Measurements from ENCODE around the gene GPR15.

- TF ChIP-seq MYBL2 (CRISPR knock-in tag; IDR thresholded peaks at IDR 0.05) (no peak), FOXP1 (CRISPR knock-in tag; IDR thresholded peaks at IDR 0.05; ENCODE audit: borderline replicate concordance) (no peak), SMAD3 (CRISPR knock-in tag; IDR thresholded peaks at IDR 0.05; ENCODE audit: borderline replicate concordance) (no peak), CREB1 (CRISPR knock-in tag; IDR thresholded peaks at IDR 0.05) (no peak), ATF1 (CRISPR knock-in tag; IDR thresholded peaks at IDR 0.05) (no peak), JUN (CRISPR knock-in tag; IDR thresholded peaks at IDR 0.05) (no peak), MXD4 (CRISPR knock-in tag; IDR thresholded peaks at IDR 0.05; ENCODE audit: borderline replicate concordance) (no peak), ZNF512 (CRISPR knock-in tag; IDR thresholded peaks at IDR 0.05; ENCODE audit: borderline replicate concordance) (no peak), STAT6 (CRISPR knock-in tag; conservative IDR thresholded peaks at IDR 0.05; ENCODE audit: low read depth) (no peak)
- TF ChIP-seq, protein P1, sequence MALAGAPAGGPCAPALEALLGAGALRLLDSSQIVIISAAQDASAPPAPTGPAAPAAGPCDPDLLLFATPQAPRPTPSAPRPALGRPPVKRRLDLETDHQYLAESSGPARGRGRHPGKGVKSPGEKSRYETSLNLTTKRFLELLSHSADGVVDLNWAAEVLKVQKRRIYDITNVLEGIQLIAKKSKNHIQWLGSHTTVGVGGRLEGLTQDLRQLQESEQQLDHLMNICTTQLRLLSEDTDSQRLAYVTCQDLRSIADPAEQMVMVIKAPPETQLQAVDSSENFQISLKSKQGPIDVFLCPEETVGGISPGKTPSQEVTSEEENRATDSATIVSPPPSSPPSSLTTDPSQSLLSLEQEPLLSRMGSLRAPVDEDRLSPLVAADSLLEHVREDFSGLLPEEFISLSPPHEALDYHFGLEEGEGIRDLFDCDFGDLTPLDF (CRISPR knock-in tag; IDR thresholded peaks at IDR 0.05): no peak
- TF ChIP-seq, protein P2, sequence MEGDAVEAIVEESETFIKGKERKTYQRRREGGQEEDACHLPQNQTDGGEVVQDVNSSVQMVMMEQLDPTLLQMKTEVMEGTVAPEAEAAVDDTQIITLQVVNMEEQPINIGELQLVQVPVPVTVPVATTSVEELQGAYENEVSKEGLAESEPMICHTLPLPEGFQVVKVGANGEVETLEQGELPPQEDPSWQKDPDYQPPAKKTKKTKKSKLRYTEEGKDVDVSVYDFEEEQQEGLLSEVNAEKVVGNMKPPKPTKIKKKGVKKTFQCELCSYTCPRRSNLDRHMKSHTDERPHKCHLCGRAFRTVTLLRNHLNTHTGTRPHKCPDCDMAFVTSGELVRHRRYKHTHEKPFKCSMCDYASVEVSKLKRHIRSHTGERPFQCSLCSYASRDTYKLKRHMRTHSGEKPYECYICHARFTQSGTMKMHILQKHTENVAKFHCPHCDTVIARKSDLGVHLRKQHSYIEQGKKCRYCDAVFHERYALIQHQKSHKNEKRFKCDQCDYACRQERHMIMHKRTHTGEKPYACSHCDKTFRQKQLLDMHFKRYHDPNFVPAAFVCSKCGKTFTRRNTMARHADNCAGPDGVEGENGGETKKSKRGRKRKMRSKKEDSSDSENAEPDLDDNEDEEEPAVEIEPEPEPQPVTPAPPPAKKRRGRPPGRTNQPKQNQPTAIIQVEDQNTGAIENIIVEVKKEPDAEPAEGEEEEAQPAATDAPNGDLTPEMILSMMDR (IDR thresholded peaks at IDR 0.05): no peak
- TF ChIP-seq, protein P3, sequence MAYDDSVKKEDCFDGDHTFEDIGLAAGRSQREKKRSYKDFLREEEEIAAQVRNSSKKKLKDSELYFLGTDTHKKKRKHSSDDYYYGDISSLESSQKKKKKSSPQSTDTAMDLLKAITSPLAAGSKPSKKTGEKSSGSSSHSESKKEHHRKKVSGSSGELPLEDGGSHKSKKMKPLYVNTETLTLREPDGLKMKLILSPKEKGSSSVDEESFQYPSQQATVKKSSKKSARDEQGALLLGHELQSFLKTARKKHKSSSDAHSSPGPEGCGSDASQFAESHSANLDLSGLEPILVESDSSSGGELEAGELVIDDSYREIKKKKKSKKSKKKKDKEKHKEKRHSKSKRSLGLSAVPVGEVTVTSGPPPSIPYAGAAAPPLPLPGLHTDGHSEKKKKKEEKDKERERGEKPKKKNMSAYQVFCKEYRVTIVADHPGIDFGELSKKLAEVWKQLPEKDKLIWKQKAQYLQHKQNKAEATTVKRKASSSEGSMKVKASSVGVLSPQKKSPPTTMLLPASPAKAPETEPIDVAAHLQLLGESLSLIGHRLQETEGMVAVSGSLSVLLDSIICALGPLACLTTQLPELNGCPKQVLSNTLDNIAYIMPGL (CRISPR knock-in tag; IDR thresholded peaks at IDR 0.05): no peak
- TF ChIP-seq, protein P4, sequence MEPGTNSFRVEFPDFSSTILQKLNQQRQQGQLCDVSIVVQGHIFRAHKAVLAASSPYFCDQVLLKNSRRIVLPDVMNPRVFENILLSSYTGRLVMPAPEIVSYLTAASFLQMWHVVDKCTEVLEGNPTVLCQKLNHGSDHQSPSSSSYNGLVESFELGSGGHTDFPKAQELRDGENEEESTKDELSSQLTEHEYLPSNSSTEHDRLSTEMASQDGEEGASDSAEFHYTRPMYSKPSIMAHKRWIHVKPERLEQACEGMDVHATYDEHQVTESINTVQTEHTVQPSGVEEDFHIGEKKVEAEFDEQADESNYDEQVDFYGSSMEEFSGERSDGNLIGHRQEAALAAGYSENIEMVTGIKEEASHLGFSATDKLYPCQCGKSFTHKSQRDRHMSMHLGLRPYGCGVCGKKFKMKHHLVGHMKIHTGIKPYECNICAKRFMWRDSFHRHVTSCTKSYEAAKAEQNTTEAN (CRISPR knock-in tag; IDR thresholded peaks at IDR 0.05): no peak
- TF ChIP-seq, protein P5, sequence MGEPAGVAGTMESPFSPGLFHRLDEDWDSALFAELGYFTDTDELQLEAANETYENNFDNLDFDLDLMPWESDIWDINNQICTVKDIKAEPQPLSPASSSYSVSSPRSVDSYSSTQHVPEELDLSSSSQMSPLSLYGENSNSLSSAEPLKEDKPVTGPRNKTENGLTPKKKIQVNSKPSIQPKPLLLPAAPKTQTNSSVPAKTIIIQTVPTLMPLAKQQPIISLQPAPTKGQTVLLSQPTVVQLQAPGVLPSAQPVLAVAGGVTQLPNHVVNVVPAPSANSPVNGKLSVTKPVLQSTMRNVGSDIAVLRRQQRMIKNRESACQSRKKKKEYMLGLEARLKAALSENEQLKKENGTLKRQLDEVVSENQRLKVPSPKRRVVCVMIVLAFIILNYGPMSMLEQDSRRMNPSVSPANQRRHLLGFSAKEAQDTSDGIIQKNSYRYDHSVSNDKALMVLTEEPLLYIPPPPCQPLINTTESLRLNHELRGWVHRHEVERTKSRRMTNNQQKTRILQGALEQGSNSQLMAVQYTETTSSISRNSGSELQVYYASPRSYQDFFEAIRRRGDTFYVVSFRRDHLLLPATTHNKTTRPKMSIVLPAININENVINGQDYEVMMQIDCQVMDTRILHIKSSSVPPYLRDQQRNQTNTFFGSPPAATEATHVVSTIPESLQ (CRISPR knock-in tag; IDR thresholded peaks at IDR 0.05): no peak
Observed at GRCh38 chr3:98508582-98508981, 23.2 kb upstream of the GPR15 start.

Measured in WTC11 (cell line).